Measurements from ENCODE around the gene BCAN. TPM values are rescaled to one million over a fixed set of nuclear protein-coding genes. Genes with fewer than 3 reads are reported as not detected.

The BCAN gene
- total and polyA plus RNA-seq, 2 of the 8 experiments (the other 6 are each of a cell fraction or from before 2014, with no cell fraction given), result 4.5 to 24.0 TPM

- TF ChIP-seq CHD7 (IDR thresholded peaks at IDR 0.05; ENCODE audit: insufficient replicate concordance, low read length) (no peak), MAX (IDR thresholded peaks at IDR 0.05) (no peak)
These were observed 54.8 kb downstream of the BCAN start (continued) for GRCh38 chr1:156696755-156697154.

All from H1 (cell line).